H9 (cell line): Measurements from ENCODE around the gene ATF7. TPM values are rescaled to one million over a fixed set of nuclear protein-coding genes. Genes with fewer than 3 reads are reported as not detected.

Experiments
- DNase-seq: peaks from one replicate; pipeline ENCODE4 v3.0.0-alpha.2; 2017
- H2AFZ ChIP-seq: one replicate; pipeline ENCODE4 v1.6.1; 2013; ENCODE audit warnings: mild to moderate bottlenecking, low read length, control low read depth, moderate library complexity
- H2AK5ac ChIP-seq: 2 replicates; pipeline ENCODE4 v1.6.1; 2013; ENCODE audit warnings: low read length, control low read depth, mixed read lengths; ENCODE audit not compliant: insufficient read length
- H2BK120ac ChIP-seq: one replicate; pipeline ENCODE4 v1.6.1; 2013; ENCODE audit warnings: low read depth, mild to moderate bottlenecking, low read length, control low read depth, inconsistent platforms; ENCODE audit not compliant: poor library complexity, severe bottlenecking
- H2BK12ac ChIP-seq: 2 replicates; pipeline ENCODE4 v1.6.1; 2013; ENCODE audit warnings: low read length, control low read depth, mixed read lengths, low read depth; ENCODE audit not compliant: insufficient read length
- H2BK15ac ChIP-seq: 2 replicates; pipeline ENCODE4 v1.6.1; 2013; ENCODE audit warnings: low read depth, low read length, control low read depth
- H2BK20ac ChIP-seq: one replicate; pipeline ENCODE4 v1.6.1; 2013; ENCODE audit warnings: low read depth, mild to moderate bottlenecking, low read length, control low read depth, inconsistent platforms; ENCODE audit not compliant: poor library complexity, severe bottlenecking
- H2BK5ac ChIP-seq: 2 replicates; pipeline ENCODE4 v1.6.1; 2013; ENCODE audit warnings: low read length, control low read depth, mixed read lengths; ENCODE audit not compliant: insufficient read length
- H3K14ac ChIP-seq: 2 replicates; pipeline ENCODE4 v1.6.1; 2013; ENCODE audit warnings: low read length, control low read depth; ENCODE audit not compliant: insufficient read depth
- H3K18ac ChIP-seq: 2 replicates; pipeline ENCODE4 v1.6.1; 2013; ENCODE audit warnings: low read depth, mild to moderate bottlenecking, mixed read lengths, low read length, control low read depth; ENCODE audit not compliant: insufficient read length
- H3K23ac ChIP-seq: 2 replicates; pipeline ENCODE4 v1.6.1; 2013; ENCODE audit warnings: low read length, control low read depth, mixed read lengths, low read depth; ENCODE audit not compliant: insufficient read length
- H3K23me2 ChIP-seq: 2 replicates; pipeline ENCODE4 v1.6.1; 2013; ENCODE audit warnings: low read depth, mild to moderate bottlenecking, mixed read lengths, low read length, control low read depth; ENCODE audit not compliant: insufficient read length, poor library complexity, severe bottlenecking
- H3K27ac ChIP-seq: 2 replicates; pipeline ENCODE4 v1.5.1; 2013; ENCODE audit warnings: low read length, control low read depth, mixed read lengths, low read depth; ENCODE audit not compliant: insufficient read length
- H3K27me3 ChIP-seq: 2 replicates; pipeline ENCODE4 v1.6.1; 2013; ENCODE audit warnings: low read length, control low read depth, inconsistent platforms; ENCODE audit not compliant: insufficient read depth
- H3K4ac ChIP-seq: 2 replicates; pipeline ENCODE4 v1.6.1; 2013; ENCODE audit warnings: low read depth, mild to moderate bottlenecking, control low read depth, inconsistent platforms, low read length, moderate library complexity
- H3K4me1 ChIP-seq: 2 replicates; pipeline ENCODE4 v1.6.1; 2013; ENCODE audit warnings: low read length, control low read depth, inconsistent platforms; ENCODE audit not compliant: insufficient read depth
- H3K4me2 ChIP-seq: 2 replicates; pipeline ENCODE4 v1.6.1; 2013; ENCODE audit warnings: low read length, control low read depth, mixed read lengths; ENCODE audit not compliant: insufficient read length, insufficient read depth
- H3K56ac ChIP-seq: 2 replicates; pipeline ENCODE4 v1.6.1; 2013; ENCODE audit warnings: low read depth, mild to moderate bottlenecking, mixed read lengths, low read length, control low read depth; ENCODE audit not compliant: insufficient read length
- H3K79me1 ChIP-seq: 2 replicates; pipeline ENCODE4 v1.6.1; 2013; ENCODE audit warnings: low read depth, mild to moderate bottlenecking, moderate library complexity, low read length, control low read depth, inconsistent platforms; ENCODE audit not compliant: insufficient read depth, poor library complexity, severe bottlenecking
- H3K79me2 ChIP-seq: 2 replicates; pipeline ENCODE4 v1.6.1; 2013; ENCODE audit warnings: low read length, control low read depth, inconsistent platforms; ENCODE audit not compliant: insufficient read depth
- H3K9ac ChIP-seq: 2 replicates; pipeline ENCODE4 v1.6.1; 2013; ENCODE audit warnings: low read length, control low read depth, mixed read lengths; ENCODE audit not compliant: insufficient read length; ENCODE audit errors: extremely low read depth
- H3K9me3 ChIP-seq: one replicate; pipeline ENCODE4 v1.6.1; 2013; ENCODE audit warnings: low read depth, low read length, inconsistent platforms; ENCODE audit not compliant: control insufficient read depth
- H3T11ph ChIP-seq: one replicate; pipeline ENCODE4 v1.6.1; 2013; ENCODE audit warnings: mild to moderate bottlenecking, low read length, control low read depth, inconsistent platforms
- H4K20me1 ChIP-seq: one replicate; pipeline ENCODE4 v1.6.1; 2013; ENCODE audit not compliant: control insufficient read depth, insufficient read length, insufficient read depth
- H4K5ac ChIP-seq: 2 replicates; pipeline ENCODE4 v1.6.1; 2013; ENCODE audit warnings: low read depth, mild to moderate bottlenecking, mixed read lengths, low read length, control low read depth; ENCODE audit not compliant: insufficient read length
- H4K8ac ChIP-seq: replicated peaks from 2 replicates; pipeline ENCODE4 v1.6.1; 2013; ENCODE audit warnings: low read length, control low read depth, mixed read lengths, low read depth; ENCODE audit not compliant: insufficient read length
- H4K91ac ChIP-seq: 2 replicates; pipeline ENCODE4 v1.6.1; 2013; ENCODE audit warnings: low read depth, mild to moderate bottlenecking, moderate library complexity, mixed read lengths, low read length, control low read depth; ENCODE audit not compliant: insufficient read length
- H3K27ac Mint-ChIP-seq, 3 experiments: 2 replicates in 2 of 3; 3 replicates in 1 of 3; pipeline ENCODE4 v1.8.0; 2020 to 2021; ENCODE audit warnings: mixed read lengths in 3 of 3, mild to moderate bottlenecking in 1 of 3, moderate library complexity in 1 of 3
- H3K27me3 Mint-ChIP-seq: 2 replicates; pipeline ENCODE4 v1.8.0; 2021; ENCODE audit warnings: low read depth, mild to moderate bottlenecking, moderate library complexity, mixed read lengths
- H3K36me3 Mint-ChIP-seq, 3 experiments: 2 replicates in 2 of 3; 3 replicates in 1 of 3; pipeline ENCODE4 v1.8.0; 2020 to 2021; ENCODE audit warnings: low read depth in 3 of 3, mixed read lengths in 3 of 3; ENCODE audit not compliant: insufficient read depth in 1 of 3
- H3K4me1 Mint-ChIP-seq, 2 experiments: 2 replicates each; pipeline ENCODE4 v1.8.0; 2020; ENCODE audit warnings: mixed read lengths in 2 of 2
- H3K4me3 Mint-ChIP-seq, 2 experiments: 2 replicates in 1 of 2; 3 replicates in 1 of 2; pipeline ENCODE4 v1.8.0; 2020 to 2021; ENCODE audit warnings: mild to moderate bottlenecking in 2 of 2, mixed read lengths in 2 of 2, moderate library complexity in 1 of 2
- H3K9me3 Mint-ChIP-seq, 2 experiments: 2 replicates in 1 of 2; 3 replicates in 1 of 2; pipeline ENCODE4 v1.8.0; 2020; ENCODE audit warnings: mild to moderate bottlenecking in 2 of 2, mixed read lengths in 2 of 2, moderate library complexity in 1 of 2
- CTCF ChIP-seq: fragments of 200-600 bp; sonication (generic); conservative IDR thresholded peaks from 3 replicates; pipeline ENCODE4 v1.8.0; 2021; ENCODE audit warnings: antibody characterized with exemption, mild to moderate bottlenecking
- WGBS: extraction: QIAGEN DNeasy Blood & Tissue Kit; methylation state at CpG from one replicate; pipeline ENCODE4 v1.1.7; 2013; ENCODE audit warnings: missing lambda C conversion rate, low lambda C conversion rate, mixed read lengths; ENCODE audit not compliant: insufficient read length; ENCODE audit errors: extremely low coverage; 5-methylcytosine and 5-hydroxymethylcytosine counted together
- total RNA-seq: library from RNA; stranded (reverse); gene quantifications from 2 replicates; pipeline ENCODE4 v1.2.1, GENCODE V29; 2021

Gene ATF7
- total RNA-seq, 1 experiment from 2014 or later: 17.7 TPM

- Histone ChIP-seq H2BK120ac (no peak overlapping the region), H4K20me1 (no peaks in the 10 kb centered on the region), H2AK5ac (no peak overlapping the region), H4K91ac (no peak overlapping the region), H3K56ac (no peak overlapping the region), H3K27me3 (no peaks in the 10 kb centered on the region), H2BK20ac (no peak overlapping the region), H3K79me1 (no peaks in the 10 kb centered on the region), H2BK5ac (no peak overlapping the region), H3K18ac (no peak overlapping the region), H3K9ac (no peak overlapping the region), H3K4ac (no peak overlapping the region), H4K8ac (no peak overlapping the region), H4K5ac (no peak overlapping the region), H3K4me1 (peaks cover 8% of the 10 kb centered on the region), H3K4me2 (no peak overlapping the region), H3T11ph (no peak overlapping the region), H3K9me3 (no peaks in the 10 kb centered on the region), H2BK15ac (no peak overlapping the region), H2BK12ac (no peak overlapping the region), H3K14ac (no peak overlapping the region), H3K79me2 (peaks cover 3% of the 10 kb centered on the region; the same call in 1 of the 2 replicates), H3K23ac (no peak overlapping the region), H2AFZ (no peak overlapping the region), H3K27ac (no peak overlapping the region), H3K23me2 (peaks cover 10% of the 10 kb centered on the region)
- Mint-ChIP-seq H3K27me3 (peaks cover 2% of the 10 kb centered on the region; the same call in 1 of the 2 replicates), H3K4me3 (no peak overlapping the region), H3K9me3 (no peaks in the 10 kb centered on the region; a peak in 1 of 5 replicates), H3K4me1 (peaks cover 29 to 30% of the 10 kb centered on the region in 2 experiments), H3K36me3 (no peaks in the 10 kb centered on the region), H3K27ac (no peak overlapping the region; a peak in 1 of 7 replicates)
- TF ChIP-seq CTCF: no peak
- no CpG with 5 or more reads among the region's 11 CpGs for WGBS
- no peak for DNase-seq
These were observed 1.7 kb upstream of the ATF7 start for GRCh38 chr12:53627919-53628318.
